SK-N-SH (cell line): ENCODE data around the gene BSCL2. TPM values are rescaled to one million over a fixed set of nuclear protein-coding genes. Genes with fewer than 3 reads are reported as not detected.
"Not testable (repeated sequence)": the region's sequence is repeated elsewhere in the genome, so short reads cannot be mapped to it uniquely, and the experiment has no call there.

Source experiments
- CTCF ChIA-PET: fragments of 300-600, 350-600 bp; formaldehyde crosslinking; extraction: SDS; loops from one replicate; lab custom pipeline; 2021; lab: Yijun Ruan, JAX
- POLR2A ChIA-PET: fragments of 350-600 bp; sonication (Branson Sonifier 250); formaldehyde crosslinking; extraction: SDS; loops from one replicate; lab custom pipeline; 2020; ENCODE audit warnings: antibody characterized with exemption, inconsistent platforms; lab: Yijun Ruan, JAX
- DNase-seq: peaks from one replicate; pipeline ENCODE4 v3.0.0; 2012
- H2AFZ ChIP-seq: fragments of 200-600 bp; sonication (generic); 2 replicates; pipeline ENCODE4 v1.8.1; 2016; ENCODE audit warnings: antibody characterized with exemption, mild to moderate bottlenecking, low read depth
- H3F3A ChIP-seq: fragments of 200-600 bp; sonication (generic); replicated peaks from 2 replicates; pipeline ENCODE3; 2016; ENCODE audit warnings: antibody characterized with exemption, mild to moderate bottlenecking; ENCODE audit not compliant: insufficient read depth
- H3K27ac ChIP-seq, 2 experiments: fragments of 200-500 bp in 1 of 2; fragments of 200-600 bp in 1 of 2; sonication (Bioruptor generic) in 1 of 2; sonication (generic), shearing (Covaris generic) in 1 of 2; 2 replicates each; pipeline versions ENCODE4 v1.5.1 to v1.6.1; 2014 to 2016; ENCODE audit warnings: low read depth in 2 of 2, inconsistent platforms in 1 of 2, low read length in 1 of 2, mild to moderate bottlenecking in 1 of 2, mixed read lengths in 1 of 2
- H3K27me3 ChIP-seq: fragments of 200-600 bp; sonication (generic), shearing (Covaris generic); 2 replicates; pipeline ENCODE4 v1.6.1; 2016; ENCODE audit warnings: mixed run types; ENCODE audit not compliant: insufficient read depth
- H3K36me3 ChIP-seq, 2 experiments: fragments of 200-500 bp in 1 of 2; fragments of 200-600 bp in 1 of 2; sonication (Bioruptor generic) in 1 of 2; sonication (generic) in 1 of 2; replicated peaks in 1 of 2; 2 replicates each; pipeline versions ENCODE3 to v1.5.1; 2014 to 2016; ENCODE audit warnings: low read length in 1 of 2, mild to moderate bottlenecking in 1 of 2; ENCODE audit not compliant: insufficient read depth in 2 of 2, control insufficient read depth in 1 of 2
- H3K4me1 ChIP-seq, 2 experiments: fragments of 200-500 bp in 1 of 2; fragments of 200-600 bp in 1 of 2; sonication (Bioruptor generic) in 1 of 2; sonication (generic), shearing (Covaris generic) in 1 of 2; 2 replicates each; pipeline versions ENCODE4 v1.5.1 to v1.6.1; 2014 to 2016; ENCODE audit warnings: low read depth in 1 of 2, low read length in 1 of 2, mixed run types in 1 of 2; ENCODE audit not compliant: insufficient read depth in 2 of 2, control insufficient read depth in 1 of 2
- H3K4me2 ChIP-seq: fragments of 200-600 bp; sonication (generic), shearing (Covaris generic); 2 replicates; pipeline ENCODE4 v1.6.1; 2017; ENCODE audit warnings: mixed run types
- H3K4me3 ChIP-seq, 2 experiments: fragments of 200-500 bp in 1 of 2; fragments of 200-600 bp in 1 of 2; sonication (Bioruptor generic) in 1 of 2; sonication (generic), shearing (Covaris generic) in 1 of 2; 2 replicates each; pipeline versions ENCODE4 v1.5.1 to v1.8.1; 2014 to 2016; ENCODE audit warnings: low read depth in 2 of 2, inconsistent platforms in 1 of 2, low read length in 1 of 2, mild to moderate bottlenecking in 1 of 2, mixed read lengths in 1 of 2, moderate library complexity in 1 of 2
- H3K79me2 ChIP-seq: fragments of 200-600 bp; sonication (generic); 2 replicates; pipeline ENCODE4 v1.8.1; 2017; ENCODE audit warnings: mild to moderate bottlenecking; ENCODE audit not compliant: insufficient read depth
- H3K9ac ChIP-seq: fragments of 200-600 bp; sonication (generic); 2 replicates; pipeline ENCODE4 v1.6.1; 2017; ENCODE audit warnings: mixed run types
- H3K9me2 ChIP-seq: fragments of 200-600 bp; sonication (generic); 2 replicates; pipeline ENCODE4 v1.6.1; 2017; ENCODE audit warnings: mixed run types
- H3K9me3 ChIP-seq: fragments of 200-600 bp; sonication (generic); 2 replicates; pipeline ENCODE4 v1.6.1; 2017; ENCODE audit warnings: mixed run types, mild to moderate bottlenecking, moderate library complexity
- H4K20me1 ChIP-seq: fragments of 200-600 bp; sonication (generic); 2 replicates; pipeline ENCODE4 v1.6.1; 2017; ENCODE audit warnings: mild to moderate bottlenecking, mixed run types; ENCODE audit not compliant: insufficient read depth
- CHD2 ChIP-seq: fragments of 150-350 bp; IDR thresholded peaks from 2 replicates; pipeline ENCODE4 v1.6.1; 2018; ENCODE audit warnings: low read length; ENCODE audit not compliant: partially characterized antibody
- ELF1 ChIP-seq: IDR thresholded peaks from 2 replicates; pipeline ENCODE4 v1.4.0; 2012
- FOSL2 ChIP-seq: IDR thresholded peaks from 2 replicates; pipeline ENCODE4 v1.4.0; 2012; ENCODE audit warnings: low read depth, mild to moderate bottlenecking, moderate library complexity, borderline replicate concordance
- GATA2 ChIP-seq: sonication (generic); formaldehyde crosslinking; IDR thresholded peaks from 2 replicates; pipeline ENCODE4 v1.5.0; 2020; ENCODE audit warnings: mild to moderate bottlenecking, missing genetic modification reagents
- MEF2A ChIP-seq: IDR thresholded peaks from 2 replicates; pipeline ENCODE4 v1.4.0; 2012; ENCODE audit warnings: low read depth, borderline replicate concordance
- MXI1 ChIP-seq: IDR thresholded peaks from 2 replicates; pipeline ENCODE4 v1.6.1; 2012; ENCODE audit warnings: mild to moderate bottlenecking, low read depth, low read length, improper control_type of control experiment
- NFIC ChIP-seq: IDR thresholded peaks from 2 replicates; pipeline ENCODE4 v1.4.0; 2012; ENCODE audit warnings: borderline replicate concordance
- RCOR1 ChIP-seq: fragments of 150-350 bp; IDR thresholded peaks from 2 replicates; pipeline ENCODE4 v1.6.1; 2017; ENCODE audit warnings: antibody characterized with exemption, low read length
- RFX5 ChIP-seq: IDR thresholded peaks from 2 replicates; pipeline ENCODE4 v1.6.1; 2012; ENCODE audit warnings: mild to moderate bottlenecking, improper control_type of control experiment, low read length
- SIN3A ChIP-seq: IDR thresholded peaks from 2 replicates; pipeline ENCODE4 v1.6.1; 2012; ENCODE audit warnings: low read depth, mild to moderate bottlenecking, low read length, moderate library complexity, borderline replicate concordance
- SMC3 ChIP-seq: IDR thresholded peaks from 2 replicates; pipeline ENCODE4 v1.6.1; 2012; ENCODE audit warnings: low read depth, low read length, improper control_type of control experiment
- TAF1 ChIP-seq: IDR thresholded peaks from 2 replicates; pipeline ENCODE4 v1.6.1; 2012; ENCODE audit warnings: low read depth, mild to moderate bottlenecking, low read length, moderate library complexity, borderline replicate concordance
- TEAD4 ChIP-seq: IDR thresholded peaks from 2 replicates; pipeline ENCODE4 v1.4.0; 2012; ENCODE audit warnings: mild to moderate bottlenecking, borderline replicate concordance; ENCODE audit not compliant: insufficient read depth
- WGBS: methylation state at CpG from one replicate; pipeline ENCODE4 v1.1.6; 2017; ENCODE audit warnings: low lambda C conversion rate; 5-methylcytosine and 5-hydroxymethylcytosine counted together
- polyA plus RNA-seq, 3 experiments: library from polyadenylated mRNA; depleted of rRNA; stranded (reverse); fragments of >200 nt; gene quantifications; 2 replicates each; pipeline ENCODE4 v1.2.3, GENCODE V29; 2012
- TF ChIP-seq, protein P1 (sequence below): IDR thresholded peaks from 2 replicates; pipeline ENCODE4 v1.6.1; 2012; ENCODE audit warnings: mild to moderate bottlenecking, low read depth, low read length, moderate library complexity
- TF ChIP-seq, protein P2 (sequence below): fragments of 200-600 bp; sonication (generic); IDR thresholded peaks from 2 replicates; pipeline ENCODE4 v1.6.1; 2017; ENCODE audit warnings: antibody characterized with exemption, mild to moderate bottlenecking, moderate library complexity

BSCL2 gene
- polyA plus RNA-seq, 1 of the 3 experiments (the other 2 are of a cell fraction) = 81.5 TPM

DNA sequence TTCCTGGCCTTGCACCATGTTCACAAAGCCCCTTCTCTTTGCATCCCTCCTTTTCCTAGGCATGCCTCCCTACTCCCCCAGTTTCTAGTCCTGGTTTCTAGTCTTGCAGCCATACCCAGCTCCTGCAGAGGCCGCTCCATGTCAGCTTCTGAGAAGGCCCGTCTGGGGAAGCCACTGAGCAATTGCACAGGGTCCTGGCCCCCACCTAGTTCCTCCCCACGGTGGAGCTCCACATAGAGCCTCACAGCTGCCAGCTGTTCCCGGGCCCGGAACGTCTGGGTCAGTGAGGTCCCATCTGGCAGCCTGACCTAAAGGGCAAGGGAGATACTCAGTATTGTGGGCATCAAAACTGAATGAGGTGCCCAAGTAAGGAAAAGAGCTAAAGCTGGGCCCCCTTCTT, 30.5 kb downstream of the BSCL2 start:
- no peaks in the 10 kb centered on the region for H3K9me3 ChIP-seq
- CTCF ChIA-PET = interaction anchor here (0.7 to 1.7 kb wide), 4 partner anchors 18 to 282 kb away, joined by 3 to 7 read pairs (median 4); partner anchors contain the start of gene EML3

DNA sequence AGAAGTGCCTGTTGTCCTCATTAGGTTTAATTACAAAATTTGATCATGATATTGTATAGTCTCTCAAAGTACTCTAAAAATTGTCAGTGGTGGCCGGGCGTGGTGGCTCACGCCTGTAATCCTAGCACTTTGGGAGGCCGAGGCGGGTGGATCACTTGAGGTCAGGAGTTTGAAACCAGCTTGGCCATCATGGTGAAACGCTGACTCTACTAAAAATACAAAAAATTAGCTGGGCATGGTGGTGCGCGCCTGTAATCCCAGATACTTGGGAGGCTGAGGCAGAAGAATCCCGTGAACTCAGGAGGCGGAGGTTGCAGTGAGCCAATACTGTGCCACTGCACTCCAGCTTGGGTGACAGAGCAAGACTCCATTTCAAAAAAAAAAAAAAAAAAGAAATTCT, 31.8 kb downstream of the BSCL2 start:
- Histone ChIP-seq H3F3A (peaks cover 44% of the 10 kb centered on the region), H3K79me2 (peaks cover 80% of the 10 kb centered on the region), H3K4me1 (peaks cover 18 to 24% of the 10 kb centered on the region in 2 experiments; a peak in 3 of 4 replicates), H3K36me3 (peaks cover 19 to 26% of the 10 kb centered on the region in 2 experiments)
- H3K4me2 ChIP-seq, H3K4me3 ChIP-seq, H3K27ac ChIP-seq, H3K9me3 ChIP-seq, H3K9me2 ChIP-seq, H3K27me3 ChIP-seq, H2AFZ ChIP-seq, DNase-seq, H4K20me1 ChIP-seq, H3K9ac ChIP-seq: not testable (repeated sequence)
- CTCF ChIA-PET = interaction anchor here (1.3 kb wide), 1 partner anchor 50 kb away, joined by 3 read pairs; no protein-coding TSS in a partner anchor
- WGBS = 93% methylated on average over 10 of the region's 10 CpGs
- POLR2A ChIA-PET = interaction anchor here (2.6 kb wide), 1 partner anchor 10 kb away, joined by 13 read pairs; the partner anchor contains the start of genes C11orf98 and CSKMT

More for the DNA sequence above, 30.5 kb downstream of the BSCL2 start:
- Histone ChIP-seq H4K20me1 (no peaks in the 10 kb centered on the region), H3K4me3 (no peak overlapping the region)
- TF ChIP-seq, protein P1, sequence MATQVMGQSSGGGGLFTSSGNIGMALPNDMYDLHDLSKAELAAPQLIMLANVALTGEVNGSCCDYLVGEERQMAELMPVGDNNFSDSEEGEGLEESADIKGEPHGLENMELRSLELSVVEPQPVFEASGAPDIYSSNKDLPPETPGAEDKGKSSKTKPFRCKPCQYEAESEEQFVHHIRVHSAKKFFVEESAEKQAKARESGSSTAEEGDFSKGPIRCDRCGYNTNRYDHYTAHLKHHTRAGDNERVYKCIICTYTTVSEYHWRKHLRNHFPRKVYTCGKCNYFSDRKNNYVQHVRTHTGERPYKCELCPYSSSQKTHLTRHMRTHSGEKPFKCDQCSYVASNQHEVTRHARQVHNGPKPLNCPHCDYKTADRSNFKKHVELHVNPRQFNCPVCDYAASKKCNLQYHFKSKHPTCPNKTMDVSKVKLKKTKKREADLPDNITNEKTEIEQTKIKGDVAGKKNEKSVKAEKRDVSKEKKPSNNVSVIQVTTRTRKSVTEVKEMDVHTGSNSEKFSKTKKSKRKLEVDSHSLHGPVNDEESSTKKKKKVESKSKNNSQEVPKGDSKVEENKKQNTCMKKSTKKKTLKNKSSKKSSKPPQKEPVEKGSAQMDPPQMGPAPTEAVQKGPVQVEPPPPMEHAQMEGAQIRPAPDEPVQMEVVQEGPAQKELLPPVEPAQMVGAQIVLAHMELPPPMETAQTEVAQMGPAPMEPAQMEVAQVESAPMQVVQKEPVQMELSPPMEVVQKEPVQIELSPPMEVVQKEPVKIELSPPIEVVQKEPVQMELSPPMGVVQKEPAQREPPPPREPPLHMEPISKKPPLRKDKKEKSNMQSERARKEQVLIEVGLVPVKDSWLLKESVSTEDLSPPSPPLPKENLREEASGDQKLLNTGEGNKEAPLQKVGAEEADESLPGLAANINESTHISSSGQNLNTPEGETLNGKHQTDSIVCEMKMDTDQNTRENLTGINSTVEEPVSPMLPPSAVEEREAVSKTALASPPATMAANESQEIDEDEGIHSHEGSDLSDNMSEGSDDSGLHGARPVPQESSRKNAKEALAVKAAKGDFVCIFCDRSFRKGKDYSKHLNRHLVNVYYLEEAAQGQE = no peak
- no peak for TF ChIP-seq NFIC
- no peak for TF ChIP-seq ELF1
- no peak for TF ChIP-seq MXI1
- TF ChIP-seq, all 33 proteins: peak for 0
- peaks cover 18 to 24% of the 10 kb centered on the region in 2 experiments; a peak in 3 of 4 replicates for H3K4me1 ChIP-seq
- H3K79me2 ChIP-seq = peaks cover 71% of the 10 kb centered on the region
- H3K9ac ChIP-seq = no peak overlapping the region
- DNase-seq = no peak
- no peak overlapping the region for H3K4me2 ChIP-seq
- POLR2A ChIA-PET = interaction anchor here (1.2 to 2.6 kb wide), 3 partner anchors 12 to 165 kb away, joined by 3 to 13 read pairs (median 3); partner anchors contain the start of genes C11orf98, CSKMT and HNRNPUL2
- peaks cover 19 to 26% of the 10 kb centered on the region in 2 experiments for H3K36me3 ChIP-seq
- H3K27ac ChIP-seq = 0 out of 4 replicates have a peak overlapping the region, but pooled peaks of 1 of the 2 experiments have one; percentile 2
- H3F3A ChIP-seq = peaks cover 50% of the 10 kb centered on the region
- WGBS = 60% methylated on average over 5 of the region's 6 CpGs
- no peaks in the 10 kb centered on the region for H3K27me3 ChIP-seq
- H2AFZ ChIP-seq = no peak overlapping the region
- H3K9me2 ChIP-seq = no peaks in the 10 kb centered on the region

DNA sequence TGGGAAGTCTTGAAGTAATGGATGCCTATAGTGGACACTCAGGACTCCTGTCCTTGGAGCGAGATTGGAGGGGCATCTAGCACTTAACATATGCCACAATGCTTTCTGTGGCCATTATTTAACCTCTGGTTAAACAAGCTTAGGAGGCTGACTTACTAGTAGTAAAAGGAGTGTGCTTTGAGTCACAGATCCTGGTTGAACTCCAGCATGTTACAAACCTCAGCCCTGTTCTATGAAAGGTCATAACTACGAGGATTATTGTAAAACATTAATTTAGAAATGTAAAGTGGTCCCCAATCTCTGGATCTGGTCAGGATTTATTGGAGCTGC, 34.1 kb downstream of the BSCL2 start:
- Histone ChIP-seq H3K4me1 (peaks cover 23 to 31% of the 10 kb centered on the region in 2 experiments; a peak in 3 of 4 replicates), H2AFZ (no peak overlapping the region), H3K27me3 (no peaks in the 10 kb centered on the region), H3K27ac (peak overlapping the region in 1 of 2 experiments; percentile 80; a peak in 1 of 4 replicates), H3K79me2 (peaks cover 78% of the 10 kb centered on the region), H3K36me3 (peaks cover 19 to 26% of the 10 kb centered on the region in 2 experiments), H4K20me1 (no peaks in the 10 kb centered on the region), H3F3A (peaks cover 50% of the 10 kb centered on the region), H3K9me2 (no peaks in the 10 kb centered on the region), H3K9ac (no peak overlapping the region), H3K4me2 (peak overlapping the region; percentile 97), H3K9me3 (no peaks in the 10 kb centered on the region), H3K4me3 (peak overlapping the region; percentile 68 to 90; a peak in 1 of 4 replicates)
- 87% methylated on average over 2 of the region's 2 CpGs for WGBS
- ChIA-PET POLR2A (interaction anchor here (1.4 to 2.4 kb wide), 2 partner anchors 8 to 60 kb away, joined by 5 to 12 read pairs; partner anchors contain the start of genes C11orf98, CSKMT and ROM1), CTCF (interaction anchor here (1.0 to 2.0 kb wide), 5 partner anchors 17 to 208 kb away, joined by 3 to 6 read pairs (median 4); partner anchors contain the start of genes LRRN4CL and SLC3A2)
- no peak for DNase-seq
- no peak for TF ChIP-seq TEAD4
- TF ChIP-seq FOSL2 = no peak
- TF ChIP-seq SMC3 = no peak
- TF ChIP-seq CHD2 = no peak
- TF ChIP-seq, protein P2, sequence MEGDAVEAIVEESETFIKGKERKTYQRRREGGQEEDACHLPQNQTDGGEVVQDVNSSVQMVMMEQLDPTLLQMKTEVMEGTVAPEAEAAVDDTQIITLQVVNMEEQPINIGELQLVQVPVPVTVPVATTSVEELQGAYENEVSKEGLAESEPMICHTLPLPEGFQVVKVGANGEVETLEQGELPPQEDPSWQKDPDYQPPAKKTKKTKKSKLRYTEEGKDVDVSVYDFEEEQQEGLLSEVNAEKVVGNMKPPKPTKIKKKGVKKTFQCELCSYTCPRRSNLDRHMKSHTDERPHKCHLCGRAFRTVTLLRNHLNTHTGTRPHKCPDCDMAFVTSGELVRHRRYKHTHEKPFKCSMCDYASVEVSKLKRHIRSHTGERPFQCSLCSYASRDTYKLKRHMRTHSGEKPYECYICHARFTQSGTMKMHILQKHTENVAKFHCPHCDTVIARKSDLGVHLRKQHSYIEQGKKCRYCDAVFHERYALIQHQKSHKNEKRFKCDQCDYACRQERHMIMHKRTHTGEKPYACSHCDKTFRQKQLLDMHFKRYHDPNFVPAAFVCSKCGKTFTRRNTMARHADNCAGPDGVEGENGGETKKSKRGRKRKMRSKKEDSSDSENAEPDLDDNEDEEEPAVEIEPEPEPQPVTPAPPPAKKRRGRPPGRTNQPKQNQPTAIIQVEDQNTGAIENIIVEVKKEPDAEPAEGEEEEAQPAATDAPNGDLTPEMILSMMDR = no peak
- no peak for TF ChIP-seq RCOR1
- TF ChIP-seq RFX5 = no peak
- TF ChIP-seq MEF2A = no peak
- TF ChIP-seq GATA2 (CRISPR knock-in tag) = no peak
- TF ChIP-seq TAF1 = no peak
- TF ChIP-seq SIN3A = no peak
